HepG2 (cell line): ENCODE results near the gene ZBTB7B. TPM values are rescaled to one million over a fixed set of nuclear protein-coding genes. Genes with fewer than 3 reads are reported as not detected.

Experiments used
- ATAC-seq: fragments of 200-7000 bp; cut with Tn5 transposase; 3 replicates; pipeline ENCODE4 v1.9.1; 2020; ENCODE audit warnings: mild to moderate bottlenecking, moderate library complexity
- BruUV-seq: library from RNA; stranded (reverse); fragments of 400-500 nt; replicated peaks from 2 replicates; lab custom pipeline; 2021; lab: Mats Ljungman, UMichigan
- CTCF ChIA-PET: fragments of 300-600 bp; formaldehyde crosslinking; extraction: SDS; loops from one replicate; lab custom pipeline; 2021; ENCODE audit warnings: low total read pairs, inconsistent platforms, low intra/inter-chr PET ratio; lab: Yijun Ruan, JAX
- POLR2A ChIA-PET: fragments of 350-600 bp; sonication (Branson Sonifier 250); formaldehyde crosslinking; loops from one replicate; lab custom pipeline; 2020; ENCODE audit warnings: antibody characterized with exemption, inconsistent platforms; lab: Yijun Ruan, JAX
- DNase-seq: peaks from one replicate; pipeline ENCODE4 v3.0.0-alpha.2; 2015; ENCODE audit warnings: low spot score
- FAIRE-seq: peaks from 3 replicates; lab custom pipeline; 2011; peaks lifted over from hg19 to GRCh38; lab: Jason Lieb, UNC
- H2AFZ ChIP-seq: one replicate; pipeline ENCODE4 v1.6.1; 2011; ENCODE audit warnings: low read length, inconsistent platforms
- H3K27ac ChIP-seq: fragments of 300-600 bp; 3 replicates; pipeline ENCODE4 v1.8.0; 2011; ENCODE audit warnings: mixed run types, mild to moderate bottlenecking, mixed read lengths, low read length, inconsistent platforms; ENCODE audit not compliant: insufficient read depth; ENCODE audit errors: extremely low read length
- H3K27me3 ChIP-seq, 2 experiments: fragments of 200-600 bp in 1 of 2; 2 replicates in 1 of 2; 3 replicates in 1 of 2; pipeline versions ENCODE4 v1.6.0 to v1.8.0; 2011; ENCODE audit warnings: low read length in 2 of 2, mild to moderate bottlenecking in 2 of 2, moderate library complexity in 2 of 2, inconsistent platforms in 1 of 2; ENCODE audit not compliant: insufficient read depth in 2 of 2, control insufficient read depth in 1 of 2
- H3K36me3 ChIP-seq, 2 experiments: fragments of 200-600 bp in 1 of 2; replicated peaks in 1 of 2; 2 replicates in 1 of 2; 3 replicates in 1 of 2; pipeline versions ENCODE4 v1.5.1 to v1.8.0; 2011; ENCODE audit warnings: low read length in 2 of 2, inconsistent platforms in 1 of 2; ENCODE audit not compliant: insufficient read depth in 2 of 2, control insufficient read depth in 1 of 2
- H3K4me1 ChIP-seq: 2 replicates; pipeline ENCODE4 v1.5.1; 2012; ENCODE audit warnings: low read length, inconsistent platforms; ENCODE audit not compliant: insufficient read depth
- H3K4me2 ChIP-seq: 2 replicates; pipeline ENCODE4 v1.6.0; 2011; ENCODE audit warnings: low read depth, low read length, inconsistent platforms
- H3K4me3 ChIP-seq, 3 experiments: fragments of 200-600 bp in 1 of 3; sonication (generic), shearing (Covaris generic) in 1 of 3; replicated peaks in 1 of 3; 2 replicates each; pipeline ENCODE4 v1.5.1; 2011 to 2016; ENCODE audit warnings: low read length in 3 of 3, inconsistent platforms in 2 of 3, low read depth in 2 of 3, mild to moderate bottlenecking in 2 of 3, control low read depth in 1 of 3, mixed read lengths in 1 of 3; ENCODE audit not compliant: insufficient read depth in 1 of 3
- H3K79me2 ChIP-seq: one replicate; pipeline ENCODE4 v1.6.1; 2011; ENCODE audit warnings: low read length, inconsistent platforms; ENCODE audit not compliant: insufficient read depth
- H3K9ac ChIP-seq: 2 replicates; pipeline ENCODE4 v1.6.0; 2011; ENCODE audit warnings: mild to moderate bottlenecking, low read depth, low read length, inconsistent platforms; ENCODE audit not compliant: insufficient read depth
- H3K9me3 ChIP-seq: 2 replicates; pipeline ENCODE4 v1.5.1; 2012; ENCODE audit warnings: mild to moderate bottlenecking, low read length
- H4K20me1 ChIP-seq: 2 replicates; pipeline ENCODE4 v1.6.0; 2011; ENCODE audit warnings: inconsistent platforms, mild to moderate bottlenecking, low read length, moderate library complexity; ENCODE audit not compliant: insufficient read depth
- HMG20A ChIP-seq: IDR thresholded peaks from 2 replicates; pipeline ENCODE4 v1.6.1; 2016; ENCODE audit warnings: borderline replicate concordance
- IKZF4 ChIP-seq: sonication (generic); formaldehyde crosslinking; IDR thresholded peaks from 2 replicates; pipeline ENCODE4 v1.5.1; 2020; ENCODE audit warnings: borderline replicate concordance, mild to moderate bottlenecking, low read depth, missing genetic modification reagents; ENCODE audit errors: not compliant biosample characterization
- ISX ChIP-seq: sonication (generic); formaldehyde crosslinking; conservative IDR thresholded peaks from 2 replicates; pipeline ENCODE4 v1.5.0; 2020; ENCODE audit warnings: missing genetic modification reagents
- KLF12 ChIP-seq: sonication (generic); formaldehyde crosslinking; IDR thresholded peaks from 2 replicates; pipeline ENCODE4 v1.4.0; 2020; ENCODE audit warnings: missing genetic modification reagents, borderline replicate concordance
- ZC3H13 ChIP-seq: sonication (generic); formaldehyde crosslinking; IDR thresholded peaks from 2 replicates; pipeline ENCODE4 v1.8.1; 2023; ENCODE audit warnings: mild to moderate bottlenecking, missing genetic modification reagents, moderate library complexity
- ZNF12 ChIP-seq: sonication (generic); formaldehyde crosslinking; IDR thresholded peaks from 2 replicates; pipeline ENCODE4 v1.5.0; 2020; ENCODE audit warnings: missing genetic modification reagents
- ZNF782 ChIP-seq: sonication (generic); formaldehyde crosslinking; IDR thresholded peaks from 2 replicates; pipeline ENCODE4 v1.4.0; 2020; ENCODE audit warnings: missing genetic modification reagents, mild to moderate bottlenecking, borderline replicate concordance
- WGBS: methylation state at CpG from one replicate; pipeline ENCODE4 v1.1.6; 2017; ENCODE audit warnings: low lambda C conversion rate; 5-methylcytosine and 5-hydroxymethylcytosine counted together
- in situ Hi-C: cut with HindIII; loops from 2 replicates; pipeline ENCODE4 v1.10.0; 2017; ENCODE audit warnings: low pct_unique_long_range_greater_than_20kb; ENCODE audit not compliant: extremely low pct_ligation_motif_present
- intact Hi-C: fragments of 100-400 bp; cut with micrococcal nuclease; formaldehyde crosslinking; loops from one replicate; pipeline ENCODE4 v1.10.0; 2022; ENCODE audit not compliant: unreplicated experiment
- polyA plus RNA-seq, 8 experiments: library from polyadenylated mRNA; depleted of rRNA in 3 of 8; stranded (reverse) in 7 of 8; unstranded in 1 of 8; fragments of >200 nt; fragmentation: Illumina TruSeq in 4 of 8; extraction: Trizol in 4 of 8; gene quantifications; 2 replicates each; pipeline versions ENCODE4 v1.2.1 to v1.2.3, GENCODE V29; 2011 to 2016; ENCODE audit warnings: low read depth in 4 of 8, missing spikeins in 1 of 8, mixed read lengths in 1 of 8; ENCODE audit not compliant: insufficient read depth in 1 of 8
- total RNA-seq, 5 experiments: library from RNA; depleted of rRNA; stranded (reverse); fragments of >200 nt; fragmentation: Illumina TruSeq; extraction: Trizol; gene quantifications; 2 replicates each; pipeline ENCODE4 v1.2.3, GENCODE V29; 2016; ENCODE audit warnings: low read depth in 1 of 5
- TF ChIP-seq, protein P1 (sequence below): sonication (generic); formaldehyde crosslinking; IDR thresholded peaks from 2 replicates; pipeline ENCODE4 v1.4.0; 2020; ENCODE audit warnings: missing genetic modification reagents
- TF ChIP-seq, protein P2 (sequence below): sonication (generic); formaldehyde crosslinking; IDR thresholded peaks from 2 replicates; pipeline ENCODE4 v1.5.0; 2020; ENCODE audit warnings: missing genetic modification reagents
- TF ChIP-seq, protein P3 (sequence below): sonication (generic); formaldehyde crosslinking; IDR thresholded peaks from 2 replicates; pipeline ENCODE4 v1.5.0; 2020; ENCODE audit warnings: missing genetic modification reagents
- TF ChIP-seq, protein P4 (sequence below): sonication (generic); formaldehyde crosslinking; IDR thresholded peaks from 2 replicates; pipeline ENCODE4 v1.9.0; 2021; ENCODE audit warnings: missing genetic modification reagents, mild to moderate bottlenecking, borderline replicate concordance
- TF ChIP-seq, protein P5 (sequence below): sonication (generic); formaldehyde crosslinking; IDR thresholded peaks from 2 replicates; pipeline ENCODE4 v1.4.0; 2020; ENCODE audit warnings: missing genetic modification reagents, mild to moderate bottlenecking, borderline replicate concordance

ZBTB7B gene
- total and polyA plus RNA-seq, 2 of the 13 experiments (the other 11 are each of a cell fraction or from before 2014, with no cell fraction given): 15.5 to 17.5 TPM

DNA sequence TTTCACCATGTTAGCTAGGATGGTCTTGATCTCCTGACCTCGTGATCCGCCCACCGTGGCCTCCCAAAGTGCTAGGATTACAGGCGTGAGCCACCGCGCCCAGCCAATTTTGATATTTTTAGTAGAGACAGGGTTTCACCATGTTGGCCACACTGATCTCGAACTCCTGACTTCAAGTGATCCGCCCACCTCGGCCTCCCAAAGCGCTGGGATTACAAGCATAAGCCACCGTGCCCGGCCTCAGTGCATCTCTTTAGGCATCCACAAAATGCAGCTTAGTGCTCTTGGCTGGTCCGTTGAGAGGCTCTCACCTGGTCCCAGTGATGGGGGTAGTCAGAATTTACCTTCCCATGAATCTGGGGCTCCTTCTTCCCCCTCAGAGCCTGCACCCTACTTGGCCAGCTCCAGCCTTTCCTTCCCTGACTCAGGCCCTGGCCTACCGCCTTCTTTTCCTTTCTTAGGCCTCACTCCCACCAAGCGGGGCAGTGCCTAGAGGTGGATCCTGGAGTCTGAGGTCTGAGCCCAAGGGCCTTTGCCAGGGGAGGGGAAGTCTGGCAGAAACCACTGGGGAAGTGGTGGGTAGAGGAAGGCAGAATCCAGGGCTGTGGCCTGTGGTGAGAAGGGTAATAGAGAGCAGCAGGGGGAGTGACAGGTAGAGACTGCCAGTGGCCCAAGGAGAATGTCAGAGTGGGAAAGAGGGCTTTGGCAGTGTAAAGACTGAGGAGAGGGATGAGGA lies 5.5 kb upstream of the ZBTB7B start:
- Histone ChIP-seq H3K4me3 (no peak overlapping the region), H3K79me2 (no peaks in the 10 kb centered on the region), H3K9ac (no peak overlapping the region), H3K4me1 (peaks cover 18% of the 10 kb centered on the region), H3K27ac (no peak overlapping the region), H3K4me2 (no peak overlapping the region), H3K27me3 (no peaks in the 10 kb centered on the region; a peak in 1 of 5 replicates), H2AFZ (no peak overlapping the region), H4K20me1 (no peaks in the 10 kb centered on the region), H3K9me3 (no peaks in the 10 kb centered on the region), H3K36me3 (no peaks in the 10 kb centered on the region)
- no peak for FAIRE-seq
- in situ Hi-C loops (loop anchor here (5.0 kb wide), 1 partner anchor 35 kb away; the partner anchor contains the start of gene PYGO2), intact Hi-C loops (loop anchor here (5.0 kb wide), 1 partner anchor 65 kb away; the partner anchor contains the start of gene EFNA4)
- ChIA-PET POLR2A (interaction anchor here (1.5 kb wide), 1 partner anchor 20 kb away, joined by 4 read pairs; no protein-coding TSS in a partner anchor), CTCF (interaction anchor here (2.8 to 6.8 kb wide), 2 partner anchors 20 to 91 kb away, joined by 11 to 54 read pairs; no protein-coding TSS in a partner anchor)
- DNase-seq: no peak
- no TSS peak for BruUV-seq
- ATAC-seq: no peak
- TF ChIP-seq, protein P1, sequence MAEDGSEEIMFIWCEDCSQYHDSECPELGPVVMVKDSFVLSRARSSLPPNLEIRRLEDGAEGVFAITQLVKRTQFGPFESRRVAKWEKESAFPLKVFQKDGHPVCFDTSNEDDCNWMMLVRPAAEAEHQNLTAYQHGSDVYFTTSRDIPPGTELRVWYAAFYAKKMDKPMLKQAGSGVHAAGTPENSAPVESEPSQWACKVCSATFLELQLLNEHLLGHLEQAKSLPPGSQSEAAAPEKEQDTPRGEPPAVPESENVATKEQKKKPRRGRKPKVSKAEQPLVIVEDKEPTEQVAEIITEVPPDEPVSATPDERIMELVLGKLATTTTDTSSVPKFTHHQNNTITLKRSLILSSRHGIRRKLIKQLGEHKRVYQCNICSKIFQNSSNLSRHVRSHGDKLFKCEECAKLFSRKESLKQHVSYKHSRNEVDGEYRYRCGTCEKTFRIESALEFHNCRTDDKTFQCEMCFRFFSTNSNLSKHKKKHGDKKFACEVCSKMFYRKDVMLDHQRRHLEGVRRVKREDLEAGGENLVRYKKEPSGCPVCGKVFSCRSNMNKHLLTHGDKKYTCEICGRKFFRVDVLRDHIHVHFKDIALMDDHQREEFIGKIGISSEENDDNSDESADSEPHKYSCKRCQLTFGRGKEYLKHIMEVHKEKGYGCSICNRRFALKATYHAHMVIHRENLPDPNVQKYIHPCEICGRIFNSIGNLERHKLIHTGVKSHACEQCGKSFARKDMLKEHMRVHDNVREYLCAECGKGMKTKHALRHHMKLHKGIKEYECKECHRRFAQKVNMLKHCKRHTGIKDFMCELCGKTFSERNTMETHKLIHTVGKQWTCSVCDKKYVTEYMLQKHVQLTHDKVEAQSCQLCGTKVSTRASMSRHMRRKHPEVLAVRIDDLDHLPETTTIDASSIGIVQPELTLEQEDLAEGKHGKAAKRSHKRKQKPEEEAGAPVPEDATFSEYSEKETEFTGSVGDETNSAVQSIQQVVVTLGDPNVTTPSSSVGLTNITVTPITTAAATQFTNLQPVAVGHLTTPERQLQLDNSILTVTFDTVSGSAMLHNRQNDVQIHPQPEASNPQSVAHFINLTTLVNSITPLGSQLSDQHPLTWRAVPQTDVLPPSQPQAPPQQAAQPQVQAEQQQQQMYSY: no peak
- no peak for TF ChIP-seq ZNF12
- TF ChIP-seq, protein P2, sequence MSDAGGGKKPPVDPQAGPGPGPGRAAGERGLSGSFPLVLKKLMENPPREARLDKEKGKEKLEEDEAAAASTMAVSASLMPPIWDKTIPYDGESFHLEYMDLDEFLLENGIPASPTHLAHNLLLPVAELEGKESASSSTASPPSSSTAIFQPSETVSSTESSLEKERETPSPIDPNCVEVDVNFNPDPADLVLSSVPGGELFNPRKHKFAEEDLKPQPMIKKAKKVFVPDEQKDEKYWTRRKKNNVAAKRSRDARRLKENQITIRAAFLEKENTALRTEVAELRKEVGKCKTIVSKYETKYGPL (CRISPR knock-in tag): no peak
- no peak for TF ChIP-seq IKZF4 (CRISPR knock-in tag)
- no peak for TF ChIP-seq ISX (CRISPR knock-in tag)
- TF ChIP-seq ZC3H13: no peak
- TF ChIP-seq KLF12: no peak
- no peak for TF ChIP-seq HMG20A
- TF ChIP-seq, protein P3, sequence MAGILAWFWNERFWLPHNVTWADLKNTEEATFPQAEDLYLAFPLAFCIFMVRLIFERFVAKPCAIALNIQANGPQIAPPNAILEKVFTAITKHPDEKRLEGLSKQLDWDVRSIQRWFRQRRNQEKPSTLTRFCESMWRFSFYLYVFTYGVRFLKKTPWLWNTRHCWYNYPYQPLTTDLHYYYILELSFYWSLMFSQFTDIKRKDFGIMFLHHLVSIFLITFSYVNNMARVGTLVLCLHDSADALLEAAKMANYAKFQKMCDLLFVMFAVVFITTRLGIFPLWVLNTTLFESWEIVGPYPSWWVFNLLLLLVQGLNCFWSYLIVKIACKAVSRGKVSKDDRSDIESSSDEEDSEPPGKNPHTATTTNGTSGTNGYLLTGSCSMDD (CRISPR knock-in tag): no peak
- TF ChIP-seq, protein P4, sequence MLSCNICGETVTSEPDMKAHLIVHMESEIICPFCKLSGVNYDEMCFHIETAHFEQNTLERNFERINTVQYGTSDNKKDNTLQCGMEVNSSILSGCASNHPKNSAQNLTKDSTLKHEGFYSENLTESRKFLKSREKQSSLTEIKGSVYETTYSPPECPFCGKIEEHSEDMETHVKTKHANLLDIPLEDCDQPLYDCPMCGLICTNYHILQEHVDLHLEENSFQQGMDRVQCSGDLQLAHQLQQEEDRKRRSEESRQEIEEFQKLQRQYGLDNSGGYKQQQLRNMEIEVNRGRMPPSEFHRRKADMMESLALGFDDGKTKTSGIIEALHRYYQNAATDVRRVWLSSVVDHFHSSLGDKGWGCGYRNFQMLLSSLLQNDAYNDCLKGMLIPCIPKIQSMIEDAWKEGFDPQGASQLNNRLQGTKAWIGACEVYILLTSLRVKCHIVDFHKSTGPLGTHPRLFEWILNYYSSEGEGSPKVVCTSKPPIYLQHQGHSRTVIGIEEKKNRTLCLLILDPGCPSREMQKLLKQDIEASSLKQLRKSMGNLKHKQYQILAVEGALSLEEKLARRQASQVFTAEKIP (CRISPR knock-in tag): no peak
- TF ChIP-seq, protein P5, sequence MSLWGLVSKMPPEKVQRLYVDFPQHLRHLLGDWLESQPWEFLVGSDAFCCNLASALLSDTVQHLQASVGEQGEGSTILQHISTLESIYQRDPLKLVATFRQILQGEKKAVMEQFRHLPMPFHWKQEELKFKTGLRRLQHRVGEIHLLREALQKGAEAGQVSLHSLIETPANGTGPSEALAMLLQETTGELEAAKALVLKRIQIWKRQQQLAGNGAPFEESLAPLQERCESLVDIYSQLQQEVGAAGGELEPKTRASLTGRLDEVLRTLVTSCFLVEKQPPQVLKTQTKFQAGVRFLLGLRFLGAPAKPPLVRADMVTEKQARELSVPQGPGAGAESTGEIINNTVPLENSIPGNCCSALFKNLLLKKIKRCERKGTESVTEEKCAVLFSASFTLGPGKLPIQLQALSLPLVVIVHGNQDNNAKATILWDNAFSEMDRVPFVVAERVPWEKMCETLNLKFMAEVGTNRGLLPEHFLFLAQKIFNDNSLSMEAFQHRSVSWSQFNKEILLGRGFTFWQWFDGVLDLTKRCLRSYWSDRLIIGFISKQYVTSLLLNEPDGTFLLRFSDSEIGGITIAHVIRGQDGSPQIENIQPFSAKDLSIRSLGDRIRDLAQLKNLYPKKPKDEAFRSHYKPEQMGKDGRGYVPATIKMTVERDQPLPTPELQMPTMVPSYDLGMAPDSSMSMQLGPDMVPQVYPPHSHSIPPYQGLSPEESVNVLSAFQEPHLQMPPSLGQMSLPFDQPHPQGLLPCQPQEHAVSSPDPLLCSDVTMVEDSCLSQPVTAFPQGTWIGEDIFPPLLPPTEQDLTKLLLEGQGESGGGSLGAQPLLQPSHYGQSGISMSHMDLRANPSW (CRISPR knock-in tag): no peak
- TF ChIP-seq ZNF782 (CRISPR knock-in tag): no peak
- WGBS: 84% methylated on average over 15 of the region's 15 CpGs
